GM18498 (cell line): Measurements from ENCODE around the gene RALGAPA1.
"Not testable (repeated sequence)": the region's sequence is repeated elsewhere in the genome, so short reads cannot be mapped to it uniquely, and the experiment has no call there.

ENCODE experiments used
- ATAC-seq: cut with Tn5 transposase; IDR thresholded peaks from one replicate; pipeline ENCODE4 v1.9.1; 2021; ENCODE audit warnings: mild to moderate bottlenecking, moderate library complexity; ENCODE audit not compliant: unreplicated experiment

The RALGAPA1 gene

DNA sequence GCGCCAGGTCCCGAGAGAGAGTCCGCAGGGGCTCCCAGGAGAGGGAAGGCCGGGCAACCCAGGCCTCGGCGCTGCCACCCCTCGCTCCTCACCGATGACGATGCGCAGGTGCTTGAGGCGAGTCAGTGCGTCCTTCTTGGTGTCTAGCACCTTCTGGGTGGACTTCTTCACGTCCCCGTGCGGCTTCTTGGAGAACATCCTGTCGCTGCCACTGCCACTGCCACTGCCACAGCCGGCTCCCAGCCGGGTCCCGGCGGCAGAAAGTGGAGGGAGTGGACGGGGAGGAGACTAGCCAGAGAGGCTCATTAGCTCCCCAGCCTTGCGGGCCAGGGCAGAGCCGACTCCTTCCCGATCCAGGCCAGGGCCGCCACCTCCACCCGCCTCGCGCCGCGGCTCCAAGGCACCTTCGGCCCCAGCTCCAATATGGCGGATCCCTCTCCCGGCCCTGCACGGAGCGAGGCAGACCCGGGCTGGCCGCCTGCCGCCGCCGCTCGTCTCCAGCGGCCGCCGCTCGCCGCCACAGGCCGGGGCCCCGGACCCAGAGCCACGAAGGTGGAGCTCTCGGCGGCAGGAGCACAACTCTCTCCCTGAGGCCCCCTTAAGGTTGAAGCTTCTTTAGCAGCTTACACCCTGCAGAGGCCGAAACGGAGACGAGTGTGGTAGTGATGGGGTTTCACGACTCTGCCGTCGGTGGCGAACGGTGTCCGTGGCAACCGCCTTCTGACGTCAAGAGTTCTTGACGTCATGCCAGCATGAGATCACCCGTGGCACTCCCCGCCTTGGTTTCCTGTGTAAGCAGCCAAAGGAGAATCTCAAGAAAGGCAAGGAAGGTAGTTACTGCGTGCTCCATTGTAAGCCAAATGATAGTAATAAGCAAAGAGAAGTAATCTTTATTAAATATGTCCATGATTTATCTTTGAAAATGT, at the start of gene RALGAPA1:
Gene RALGAPA1, minus strand, starts transcription at position 658 of the 926 bp plus-strand sequence. Its CDS starts 460 bp downstream, at position 198.
- ATAC-seq, result peak; percentile 99

- ATAC-seq, result no peak
Observed at GRCh38 chr14:35858521-35859209, 49.6 kb upstream of the RALGAPA1 start.

DNA sequence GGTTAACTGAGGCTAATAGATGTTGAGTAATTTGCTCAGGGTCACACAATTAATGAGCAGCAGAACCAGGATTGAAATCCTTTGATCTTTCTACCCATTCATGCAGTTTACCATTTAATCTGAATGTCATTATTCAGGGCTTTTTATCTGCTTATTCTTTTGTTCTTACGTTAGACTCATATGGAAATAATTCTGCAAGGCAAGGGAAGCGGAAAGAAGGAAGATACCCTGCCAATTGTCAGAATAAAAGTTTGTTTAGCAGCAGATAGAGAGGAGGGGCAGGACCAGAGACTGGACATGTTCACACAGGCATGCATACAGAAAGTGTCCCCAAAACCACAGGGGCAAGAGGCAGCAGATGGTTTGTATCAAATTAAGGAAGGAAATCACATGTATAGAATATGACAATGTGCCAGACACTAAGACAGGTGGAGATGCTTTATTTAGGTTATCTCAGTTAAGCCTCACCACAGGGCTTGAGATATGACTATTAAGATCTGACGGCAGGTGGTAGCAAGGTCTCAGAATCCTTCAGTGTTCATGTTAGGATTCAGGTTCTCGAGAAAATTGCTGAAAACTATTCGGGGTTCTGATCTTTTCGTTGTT, 46.9 kb upstream of the RALGAPA1 start:
- ATAC-seq, result peak; percentile 96

- ATAC-seq, result no peak
Observed at GRCh38 chr14:35854696-35855270, 45.7 kb upstream of the RALGAPA1 start.

- ATAC-seq, result no peak
Observed at GRCh38 chr14:35853225-35853624, 44.1 kb upstream of the RALGAPA1 start.

GRCh38 chr14:35851823-35852222, 42.7 kb upstream of the RALGAPA1 start:
- no peak for ATAC-seq

DNA sequence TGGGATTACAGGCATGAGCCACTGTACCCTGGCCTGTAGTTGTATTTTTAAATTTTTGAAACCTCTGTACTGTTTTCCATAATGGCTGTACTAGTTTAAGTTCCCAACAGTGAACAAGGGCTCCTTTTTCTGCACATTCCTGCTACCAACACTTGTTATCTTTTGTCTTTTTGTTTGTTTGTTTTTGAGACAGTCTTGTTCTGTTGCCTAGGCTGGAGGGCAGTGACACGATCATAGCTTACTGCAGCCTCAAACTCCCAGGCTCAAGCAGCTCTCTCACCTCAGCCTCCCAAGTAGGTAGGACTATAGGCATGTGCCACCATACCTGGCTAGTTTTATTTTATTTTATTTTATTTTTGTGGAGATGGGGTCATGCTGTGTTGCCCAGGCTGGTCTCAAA, 40.0 kb upstream of the RALGAPA1 start:
- ATAC-seq, result no peak

GRCh38 chr14:35847636-35848035, 38.5 kb upstream of the RALGAPA1 start:
- no peak for ATAC-seq

DNA sequence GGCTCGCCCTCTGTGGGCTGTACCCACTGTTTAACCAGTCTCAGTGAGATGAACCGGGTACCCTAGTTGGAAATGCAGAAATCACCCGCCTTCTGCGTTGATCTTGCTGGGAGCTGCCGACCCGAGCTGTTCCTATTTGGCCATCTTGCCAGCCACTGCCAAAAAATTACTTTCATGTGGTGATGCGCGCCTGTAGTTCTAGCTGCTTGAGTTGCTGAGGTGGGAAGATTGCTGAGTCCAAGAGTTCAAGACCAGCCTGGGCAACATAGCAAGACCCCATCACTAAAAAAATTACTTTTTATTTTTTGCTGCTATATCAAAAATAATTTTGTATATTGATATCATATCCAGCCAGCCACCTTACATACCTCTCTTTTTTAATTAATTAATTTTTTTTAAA, 35.4 kb upstream of the RALGAPA1 start:
- no peak for ATAC-seq

DNA sequence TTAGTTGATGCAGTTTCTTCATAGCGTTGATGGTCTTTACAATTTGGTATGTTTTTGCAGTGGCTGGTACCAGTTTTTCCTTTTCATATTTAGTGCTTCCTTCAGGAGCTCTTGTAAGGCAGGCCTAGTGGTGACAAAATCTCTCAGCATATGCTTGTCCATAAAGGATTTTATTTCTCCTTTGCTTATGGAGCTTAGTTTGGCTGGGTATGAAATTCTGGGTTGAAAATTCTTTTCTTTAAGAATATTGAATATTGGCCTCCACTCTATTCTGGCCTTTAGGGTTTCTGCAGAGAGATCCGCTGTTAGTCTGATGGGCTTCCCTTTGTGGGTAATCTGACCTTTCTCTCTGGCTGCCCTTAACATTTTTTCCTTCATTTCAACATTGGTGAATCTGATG, 33.1 kb upstream of the RALGAPA1 start:
- ATAC-seq, result not testable (repeated sequence)

GRCh38 chr14:35841704-35842103, 32.6 kb upstream of the RALGAPA1 start:
- not testable (repeated sequence) for ATAC-seq

DNA sequence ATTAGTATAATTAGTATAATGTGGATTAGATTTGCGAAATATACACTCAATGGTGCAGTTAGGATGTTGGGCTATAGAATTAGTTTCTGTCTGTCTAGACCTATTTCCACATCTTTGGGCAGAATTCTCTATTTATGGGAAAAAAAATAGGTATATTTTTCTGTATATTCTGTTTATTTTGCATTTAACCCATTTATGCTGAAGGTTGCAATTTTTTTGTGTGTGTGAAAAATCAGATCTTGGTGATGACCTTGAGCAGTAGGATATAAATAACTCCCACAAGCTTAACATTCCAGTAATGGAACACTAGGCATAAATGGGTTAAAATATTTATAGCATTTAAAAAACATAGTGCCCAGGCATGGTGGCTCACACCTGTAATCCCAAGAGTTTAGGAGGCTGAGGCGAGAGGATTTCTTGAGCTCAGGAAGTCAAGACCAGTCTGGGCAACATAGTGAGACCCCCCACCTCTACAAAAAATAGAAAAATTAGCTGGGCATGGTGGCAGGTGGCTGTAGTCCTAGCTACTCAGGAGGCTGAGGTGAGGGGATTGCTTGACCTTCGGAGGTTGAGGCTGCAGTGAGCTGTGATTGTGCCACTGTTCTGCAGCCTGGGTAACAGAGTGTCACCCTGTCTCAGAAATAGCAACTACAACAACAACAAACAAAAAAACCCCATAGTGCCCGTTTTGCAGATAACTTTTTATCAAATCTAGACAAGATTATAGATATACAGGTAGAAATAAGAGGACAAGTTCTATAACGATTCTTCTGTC, 26.3 kb upstream of the RALGAPA1 start:
- no peak for ATAC-seq

- no peak for ATAC-seq
Observed at GRCh38 chr14:35829449-35829848, 20.4 kb upstream of the RALGAPA1 start.

DNA sequence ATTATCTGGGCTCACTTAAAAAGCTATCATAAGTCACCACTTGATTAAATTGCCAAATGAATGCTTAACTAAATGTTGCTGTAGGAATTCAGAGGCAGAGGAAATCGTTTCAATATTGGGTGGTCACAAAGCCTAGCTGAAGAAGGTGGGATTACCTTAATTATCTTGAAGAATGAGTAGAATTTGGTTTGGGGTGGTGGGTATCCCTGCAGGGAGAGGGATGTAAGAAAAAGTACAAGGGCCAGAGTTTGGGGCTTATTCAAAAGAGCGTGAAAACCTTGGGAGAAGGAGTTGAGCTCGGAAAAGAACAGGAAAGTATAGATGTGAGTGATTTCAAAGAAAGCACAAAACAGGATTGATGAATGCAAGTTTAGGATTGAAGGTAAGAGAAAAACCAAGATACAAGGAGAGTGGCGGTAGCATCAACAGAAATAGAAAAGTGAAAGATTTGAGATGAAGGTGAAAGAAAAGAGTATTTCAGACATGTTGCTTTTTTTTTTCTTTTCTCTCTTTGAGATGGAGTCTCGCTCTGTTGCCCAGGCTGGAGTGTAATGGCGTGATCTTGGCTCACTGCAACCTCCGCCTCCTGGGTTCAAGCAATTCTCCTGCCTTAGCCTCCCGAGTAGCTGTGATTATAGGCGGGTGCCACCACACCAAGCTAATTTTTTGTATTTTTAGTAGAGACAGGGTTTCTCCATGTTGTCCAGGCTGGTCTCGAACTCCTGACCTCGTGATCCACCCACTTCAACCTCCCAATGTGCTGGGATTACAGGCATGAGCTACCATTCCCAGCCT, 18.8 kb upstream of the RALGAPA1 start:
- no peak for ATAC-seq

- ATAC-seq, result no peak
Observed at GRCh38 chr14:35826952-35827416, 17.9 kb upstream of the RALGAPA1 start.

DNA sequence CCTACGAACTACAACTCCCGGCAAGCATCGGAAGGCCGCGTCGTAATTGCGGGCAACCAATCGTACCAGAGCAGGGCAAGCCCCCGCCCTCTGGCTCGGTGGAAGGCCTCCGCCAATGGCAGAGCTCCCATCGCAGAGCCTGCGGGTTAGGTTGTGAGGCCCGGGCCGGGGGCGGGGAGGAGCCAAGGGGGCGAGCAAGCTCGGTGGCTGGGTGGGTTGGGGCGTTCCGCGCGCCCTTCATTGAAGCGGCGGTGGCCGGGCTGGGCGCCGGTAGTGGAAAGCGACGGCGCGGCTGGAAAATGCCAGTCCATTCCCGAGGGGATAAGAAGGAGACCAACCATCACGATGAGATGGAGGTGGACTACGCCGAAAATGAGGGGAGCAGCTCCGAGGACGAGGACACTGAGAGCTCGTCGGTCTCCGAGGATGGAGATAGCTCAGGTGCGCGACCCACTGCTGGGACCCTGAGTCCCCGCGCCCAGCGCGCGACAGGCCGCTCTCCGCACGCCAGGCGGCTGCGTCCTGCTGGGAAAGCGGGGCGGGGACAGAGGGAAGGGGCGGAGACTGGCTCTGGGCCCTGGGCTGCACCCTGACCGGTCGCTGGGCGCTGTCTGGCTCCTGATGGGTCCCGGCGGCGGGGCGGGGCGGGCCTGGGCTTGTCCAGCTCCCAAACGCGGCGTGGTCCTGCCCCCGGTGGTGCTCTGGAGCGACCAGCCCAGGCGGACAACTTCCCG, 17.3 kb upstream of the RALGAPA1 start, which contains the start of gene BRMS1L:
Gene BRMS1L, plus strand, starts transcription at position 121 of the 734 bp plus-strand sequence. Its CDS starts 179 bp downstream, at position 300.
- ATAC-seq, result peak; percentile 96

DNA sequence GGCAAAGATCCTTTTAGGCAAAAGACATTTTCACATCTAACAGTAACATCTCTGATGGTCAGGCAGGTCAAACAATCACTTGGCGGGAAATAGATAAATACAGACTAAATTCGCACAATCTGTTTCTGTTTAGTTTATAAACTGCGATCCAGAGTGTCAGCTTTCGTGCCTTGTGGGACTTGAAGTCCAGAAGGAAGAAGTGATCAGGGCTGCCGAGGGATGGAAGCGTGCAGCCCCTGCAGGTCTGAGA, 16.8 kb upstream of the RALGAPA1 start:
- no peak for ATAC-seq

DNA sequence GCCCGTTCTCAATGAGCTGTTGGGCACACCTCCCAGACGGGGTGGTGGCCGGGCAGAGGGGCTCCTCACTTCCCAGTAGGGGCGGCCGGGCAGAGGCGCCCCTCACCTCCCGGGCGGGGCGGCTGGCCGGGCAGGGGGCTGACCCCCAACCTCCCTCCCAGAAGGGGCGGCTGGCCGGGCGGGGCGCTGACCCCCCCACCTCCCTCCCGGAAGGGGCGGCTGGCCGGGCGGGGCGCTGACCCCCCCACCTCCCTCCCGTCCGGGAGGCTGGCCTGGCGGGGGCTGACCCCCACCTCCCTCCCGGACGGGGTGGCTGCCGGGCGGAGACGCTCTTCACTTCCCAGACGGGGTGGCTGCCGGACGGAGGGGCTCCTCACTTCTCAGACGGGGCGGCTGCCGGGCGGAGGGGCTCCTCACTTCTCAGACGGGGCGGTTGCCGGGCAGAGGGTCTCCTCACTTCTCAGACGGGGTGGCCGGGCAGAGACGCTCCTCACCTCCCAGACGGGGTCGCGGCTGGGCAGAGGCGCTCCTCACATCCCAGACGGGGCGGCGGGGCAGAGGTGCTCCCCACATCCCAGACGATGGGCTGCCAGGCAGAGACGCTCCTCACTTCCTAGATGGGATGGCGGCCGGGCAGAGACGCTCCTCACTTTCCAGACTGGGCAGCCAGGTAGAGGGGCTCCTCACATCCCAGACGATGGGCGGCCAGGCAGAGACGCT, 15.5 kb upstream of the RALGAPA1 start:
- not testable (repeated sequence) for ATAC-seq
